HepG2 (cell line): ENCODE measurements around the gene IFT172. TPM values are rescaled to one million over a fixed set of nuclear protein-coding genes. Genes with fewer than 3 reads are reported as not detected.
A peak's percentile ranks its signal among the peaks of the same experiment; 100 is the strongest.

Experiments
- ATAC-seq: fragments of 200-7000 bp; cut with Tn5 transposase; 3 replicates; pipeline ENCODE4 v1.9.1; 2020; ENCODE audit warnings: mild to moderate bottlenecking, moderate library complexity
- BruUV-seq: library from RNA; stranded (reverse); fragments of 400-500 nt; replicated peaks from 2 replicates; lab custom pipeline; 2021; lab: Mats Ljungman, UMichigan
- CTCF ChIA-PET: fragments of 300-600 bp; formaldehyde crosslinking; extraction: SDS; loops from one replicate; lab custom pipeline; 2021; ENCODE audit warnings: low total read pairs, inconsistent platforms, low intra/inter-chr PET ratio; lab: Yijun Ruan, JAX
- POLR2A ChIA-PET: fragments of 350-600 bp; sonication (Branson Sonifier 250); formaldehyde crosslinking; loops from one replicate; lab custom pipeline; 2020; ENCODE audit warnings: antibody characterized with exemption, inconsistent platforms; lab: Yijun Ruan, JAX
- DNase-seq: peaks from one replicate; pipeline ENCODE4 v3.0.0-alpha.2; 2015; ENCODE audit warnings: low spot score
- FAIRE-seq: peaks from 3 replicates; lab custom pipeline; 2011; peaks lifted over from hg19 to GRCh38; lab: Jason Lieb, UNC
- H2AFZ ChIP-seq: one replicate; pipeline ENCODE4 v1.6.1; 2011; ENCODE audit warnings: low read length, inconsistent platforms
- H3K27ac ChIP-seq: fragments of 300-600 bp; 3 replicates; pipeline ENCODE4 v1.8.0; 2011; ENCODE audit warnings: mixed run types, mild to moderate bottlenecking, mixed read lengths, low read length, inconsistent platforms; ENCODE audit not compliant: insufficient read depth; ENCODE audit errors: extremely low read length
- H3K27me3 ChIP-seq, 2 experiments: fragments of 200-600 bp in 1 of 2; 2 replicates in 1 of 2; 3 replicates in 1 of 2; pipeline versions ENCODE4 v1.6.0 to v1.8.0; 2011; ENCODE audit warnings: low read length in 2 of 2, mild to moderate bottlenecking in 2 of 2, moderate library complexity in 2 of 2, inconsistent platforms in 1 of 2; ENCODE audit not compliant: insufficient read depth in 2 of 2, control insufficient read depth in 1 of 2
- H3K36me3 ChIP-seq, 2 experiments: fragments of 200-600 bp in 1 of 2; replicated peaks in 1 of 2; 2 replicates in 1 of 2; 3 replicates in 1 of 2; pipeline versions ENCODE4 v1.5.1 to v1.8.0; 2011; ENCODE audit warnings: low read length in 2 of 2, inconsistent platforms in 1 of 2; ENCODE audit not compliant: insufficient read depth in 2 of 2, control insufficient read depth in 1 of 2
- H3K4me1 ChIP-seq: 2 replicates; pipeline ENCODE4 v1.5.1; 2012; ENCODE audit warnings: low read length, inconsistent platforms; ENCODE audit not compliant: insufficient read depth
- H3K4me2 ChIP-seq: 2 replicates; pipeline ENCODE4 v1.6.0; 2011; ENCODE audit warnings: low read depth, low read length, inconsistent platforms
- H3K4me3 ChIP-seq, 3 experiments: fragments of 200-600 bp in 1 of 3; sonication (generic), shearing (Covaris generic) in 1 of 3; replicated peaks in 1 of 3; 2 replicates each; pipeline ENCODE4 v1.5.1; 2011 to 2016; ENCODE audit warnings: low read length in 3 of 3, inconsistent platforms in 2 of 3, low read depth in 2 of 3, mild to moderate bottlenecking in 2 of 3, control low read depth in 1 of 3, mixed read lengths in 1 of 3; ENCODE audit not compliant: insufficient read depth in 1 of 3
- H3K79me2 ChIP-seq: one replicate; pipeline ENCODE4 v1.6.1; 2011; ENCODE audit warnings: low read length, inconsistent platforms; ENCODE audit not compliant: insufficient read depth
- H3K9ac ChIP-seq: 2 replicates; pipeline ENCODE4 v1.6.0; 2011; ENCODE audit warnings: mild to moderate bottlenecking, low read depth, low read length, inconsistent platforms; ENCODE audit not compliant: insufficient read depth
- H3K9me3 ChIP-seq: 2 replicates; pipeline ENCODE4 v1.5.1; 2012; ENCODE audit warnings: mild to moderate bottlenecking, low read length
- H4K20me1 ChIP-seq: 2 replicates; pipeline ENCODE4 v1.6.0; 2011; ENCODE audit warnings: inconsistent platforms, mild to moderate bottlenecking, low read length, moderate library complexity; ENCODE audit not compliant: insufficient read depth
- AKAP8 ChIP-seq: sonication (generic); formaldehyde crosslinking; IDR thresholded peaks from 2 replicates; pipeline ENCODE4 v1.5.1; 2020; ENCODE audit warnings: mild to moderate bottlenecking, missing genetic modification reagents
- POLR2A ChIP-seq, 2 experiments: IDR thresholded peaks; 2 replicates each; pipeline ENCODE4 v1.6.1; 2011; ENCODE audit warnings: low read depth in 2 of 2, low read length in 2 of 2, mild to moderate bottlenecking in 1 of 2, moderate library complexity in 1 of 2; ENCODE audit not compliant: insufficient read depth in 1 of 2
- POLR2G ChIP-seq: fragments of 200-400 bp; formaldehyde crosslinking; IDR thresholded peaks from 2 replicates; pipeline ENCODE4 v1.6.1; 2018; ENCODE audit warnings: mild to moderate bottlenecking, low read depth, low read length, moderate library complexity
- ZNF468 ChIP-seq: sonication (generic); formaldehyde crosslinking; IDR thresholded peaks from 2 replicates; pipeline ENCODE4 v1.8.0; 2022; ENCODE audit warnings: mild to moderate bottlenecking, moderate library complexity, missing genetic modification reagents
- WGBS: methylation state at CpG from one replicate; pipeline ENCODE4 v1.1.6; 2017; ENCODE audit warnings: low lambda C conversion rate; 5-methylcytosine and 5-hydroxymethylcytosine counted together
- in situ Hi-C: cut with HindIII; loops from 2 replicates; pipeline ENCODE4 v1.10.0; 2017; ENCODE audit warnings: low pct_unique_long_range_greater_than_20kb; ENCODE audit not compliant: extremely low pct_ligation_motif_present
- intact Hi-C: fragments of 100-400 bp; cut with micrococcal nuclease; formaldehyde crosslinking; loops from one replicate; pipeline ENCODE4 v1.10.0; 2022; ENCODE audit not compliant: unreplicated experiment
- polyA plus RNA-seq, 8 experiments: library from polyadenylated mRNA; depleted of rRNA in 3 of 8; stranded (reverse) in 7 of 8; unstranded in 1 of 8; fragments of >200 nt; fragmentation: Illumina TruSeq in 4 of 8; extraction: Trizol in 4 of 8; gene quantifications; 2 replicates each; pipeline versions ENCODE4 v1.2.1 to v1.2.3, GENCODE V29; 2011 to 2016; ENCODE audit warnings: low read depth in 4 of 8, missing spikeins in 1 of 8, mixed read lengths in 1 of 8; ENCODE audit not compliant: insufficient read depth in 1 of 8
- total RNA-seq, 5 experiments: library from RNA; depleted of rRNA; stranded (reverse); fragments of >200 nt; fragmentation: Illumina TruSeq; extraction: Trizol; gene quantifications; 2 replicates each; pipeline ENCODE4 v1.2.3, GENCODE V29; 2016; ENCODE audit warnings: low read depth in 1 of 5
- TF ChIP-seq, protein P1 (sequence below): sonication (generic); formaldehyde crosslinking; IDR thresholded peaks from 2 replicates; pipeline ENCODE4 v1.8.0; 2022; ENCODE audit warnings: missing genetic modification reagents, low read depth, mild to moderate bottlenecking, borderline replicate concordance

IFT172 gene
- total and polyA plus RNA-seq, 2 of the 13 experiments (the other 11 are each of a cell fraction or from before 2014, with no cell fraction given), result 21.6 to 35.7 TPM

DNA sequence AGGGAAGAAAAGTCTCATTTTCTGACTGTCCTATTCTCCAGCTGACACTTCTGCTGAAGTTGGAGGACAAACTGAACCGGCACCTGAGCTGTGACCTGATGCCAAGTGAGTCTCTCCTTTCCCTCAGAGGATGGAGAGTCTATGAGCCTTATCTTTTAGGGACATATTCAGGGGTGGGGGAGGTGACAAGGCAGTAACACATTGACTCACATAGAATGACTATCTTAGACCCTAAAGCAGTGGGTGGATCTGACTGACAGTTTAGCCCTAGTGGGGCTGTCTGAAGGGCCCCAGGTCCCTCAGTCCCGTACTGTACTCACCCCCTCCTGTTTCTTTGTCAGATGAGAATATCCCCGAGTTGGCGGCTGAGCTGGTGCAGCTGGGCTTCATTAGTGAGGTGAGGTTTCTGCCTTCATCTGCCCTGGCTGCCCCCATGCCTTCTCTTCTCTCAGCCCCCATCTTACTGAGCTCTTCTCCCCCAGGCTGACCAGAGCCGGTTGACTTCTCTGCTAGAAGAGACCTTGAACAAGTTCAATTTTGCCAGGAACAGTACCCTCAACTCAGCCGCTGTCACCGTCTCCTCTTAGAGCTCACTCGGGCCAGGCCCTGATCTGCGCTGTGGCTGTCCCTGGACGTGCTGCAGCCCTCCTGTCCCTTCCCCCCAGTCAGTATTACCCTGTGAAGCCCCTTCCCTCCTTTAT is 48.2 kb downstream of the IFT172 start:
- POLR2A ChIA-PET, result interaction anchor here (1.2 kb wide), 1 partner anchor 11 kb away, joined by 11 read pairs; the partner anchor contains the start of gene NRBP1
- Histone ChIP-seq H3K4me1 (no peaks in the 10 kb centered on the region), H2AFZ (no peak overlapping the region), H3K9me3 (no peaks in the 10 kb centered on the region), H3K9ac (no peak overlapping the region), H3K4me2 (no peak overlapping the region), H3K27ac (no peak overlapping the region)
- no peak for DNase-seq
- WGBS, result 95% methylated on average over 10 of the region's 10 CpGs
- CTCF ChIA-PET, result no interaction called here
- FAIRE-seq, result no peak
- peak; percentile 9 for ATAC-seq
- TF ChIP-seq, protein P1, sequence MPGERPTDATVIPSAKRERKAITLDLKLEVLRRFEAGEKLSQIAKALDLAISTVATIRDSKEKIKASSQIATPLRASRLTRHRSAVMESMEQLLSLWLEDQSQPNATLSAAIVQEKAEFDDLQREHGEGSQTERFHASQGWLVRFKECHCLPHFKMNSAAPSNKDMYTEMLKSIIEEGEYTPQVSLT (CRISPR knock-in tag), result no peak
- peak; percentile 43 for TF ChIP-seq POLR2G
- TF ChIP-seq AKAP8 (CRISPR knock-in tag), result no peak
- TF ChIP-seq, all 625 proteins: peak for 1
- Histone ChIP-seq H3K4me3 (no peak overlapping the region), H3K36me3 (peaks cover 26 to 55% of the 10 kb centered on the region in 2 experiments), H4K20me1 (no peaks in the 10 kb centered on the region), H3K27me3 (no peaks in the 10 kb centered on the region), H3K79me2 (no peaks in the 10 kb centered on the region)
- in situ Hi-C loops (no loop called here), intact Hi-C loops (no loop called here)
- BruUV-seq, result TSS peak; percentile 14

DNA sequence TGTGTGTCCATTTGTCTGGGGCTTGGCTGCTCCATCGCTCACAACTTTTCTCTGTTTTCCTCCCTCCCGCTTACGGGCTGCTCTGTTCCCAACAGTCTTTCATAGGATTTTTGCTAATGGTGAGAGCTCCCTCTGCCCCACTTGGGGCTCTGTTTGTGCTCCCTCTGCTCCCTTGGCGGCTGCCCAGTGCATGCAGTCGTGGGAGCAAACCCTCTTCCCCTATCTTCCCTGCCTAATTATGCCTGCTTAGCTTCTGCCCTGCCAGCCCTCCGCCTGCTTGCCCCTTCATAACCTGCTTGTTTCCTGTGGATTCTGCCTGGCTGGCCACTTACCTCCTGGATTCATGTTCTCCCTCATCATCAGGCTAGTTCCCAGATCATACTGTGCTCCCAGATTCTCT is 53.9 kb downstream of the IFT172 start:
- POLR2A ChIA-PET, result no interaction called here

More for the DNA sequence above, 53.9 kb downstream of the IFT172 start:
- peaks cover 27% of the 10 kb centered on the region for H3K79me2 ChIP-seq
- peaks cover 48 to 75% of the 10 kb centered on the region in 2 experiments for H3K36me3 ChIP-seq
- H2AFZ ChIP-seq, result no peak overlapping the region
- intact Hi-C loops, result no loop called here
- BruUV-seq, result no TSS peak
- CTCF ChIA-PET, result no interaction called here
- ATAC-seq, result no peak
- no peaks in the 10 kb centered on the region for H3K9me3 ChIP-seq
- no peak overlapping the region for H3K27ac ChIP-seq
- H3K9ac ChIP-seq, result no peak overlapping the region
- no peak overlapping the region for H3K4me3 ChIP-seq
- FAIRE-seq, result no peak
- 0 out of 4 replicates have a peak, but pooled peaks of 1 of the 2 experiments have one; percentile 8 for TF ChIP-seq POLR2A (IDR thresholded peaks at IDR 0.05; ENCODE audit: insufficient read depth in 1 of 2, low read depth in 2 of 2, low read length in 2 of 2)
- no peak for TF ChIP-seq ZNF468 (CRISPR knock-in tag)
- no peak overlapping the region for H3K4me2 ChIP-seq
- H4K20me1 ChIP-seq, result peaks cover 13% of the 10 kb centered on the region
- H3K27me3 ChIP-seq, result no peaks in the 10 kb centered on the region
- in situ Hi-C loops, result no loop called here
- peaks cover 16% of the 10 kb centered on the region for H3K4me1 ChIP-seq
- WGBS, result 98% methylated on average over 6 of the region's 6 CpGs
- DNase-seq, result no peak
